ENCODE results near the gene MLN.
A peak's percentile ranks its signal among the peaks of the same experiment; 100 is the strongest.

The MLN gene

DNA sequence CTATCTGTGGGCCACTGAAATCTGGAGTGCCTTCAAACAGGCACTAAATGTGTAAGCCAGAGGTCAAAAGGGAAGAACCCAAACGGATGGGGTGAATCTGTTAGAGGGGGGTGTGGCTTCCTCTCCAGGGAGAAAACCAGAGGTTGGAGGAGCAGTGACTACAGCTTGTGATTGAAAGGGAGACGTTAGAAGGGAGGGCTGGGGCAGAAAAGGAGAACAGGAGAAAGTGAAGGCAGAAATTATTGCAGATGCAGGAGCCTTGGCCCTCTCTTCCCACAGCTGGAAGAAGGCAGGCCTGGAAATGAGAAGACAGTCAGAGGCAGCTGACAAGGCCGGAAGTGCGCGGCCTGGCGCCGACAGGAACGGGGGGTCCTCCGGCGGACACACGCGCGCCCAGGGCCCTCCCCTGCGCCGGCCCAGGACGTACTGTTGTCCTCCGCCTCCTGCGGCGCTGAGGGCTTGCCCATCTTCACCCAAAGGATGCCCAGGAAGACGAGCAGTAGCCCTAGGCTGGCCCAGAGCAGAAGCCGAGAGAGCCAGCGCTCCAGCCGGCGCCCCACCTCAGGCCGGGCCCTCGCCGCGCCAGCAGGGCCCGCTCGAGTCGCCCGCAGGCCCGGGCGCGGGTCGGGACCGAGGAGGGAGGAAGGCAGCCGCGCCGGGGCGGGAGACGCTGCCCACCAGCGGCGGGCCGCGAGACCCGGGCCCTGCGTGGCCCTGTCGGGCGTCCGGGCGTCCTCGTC lies 15.7 kb downstream of the MLN start:
- no peak for DNase-seq

DNA sequence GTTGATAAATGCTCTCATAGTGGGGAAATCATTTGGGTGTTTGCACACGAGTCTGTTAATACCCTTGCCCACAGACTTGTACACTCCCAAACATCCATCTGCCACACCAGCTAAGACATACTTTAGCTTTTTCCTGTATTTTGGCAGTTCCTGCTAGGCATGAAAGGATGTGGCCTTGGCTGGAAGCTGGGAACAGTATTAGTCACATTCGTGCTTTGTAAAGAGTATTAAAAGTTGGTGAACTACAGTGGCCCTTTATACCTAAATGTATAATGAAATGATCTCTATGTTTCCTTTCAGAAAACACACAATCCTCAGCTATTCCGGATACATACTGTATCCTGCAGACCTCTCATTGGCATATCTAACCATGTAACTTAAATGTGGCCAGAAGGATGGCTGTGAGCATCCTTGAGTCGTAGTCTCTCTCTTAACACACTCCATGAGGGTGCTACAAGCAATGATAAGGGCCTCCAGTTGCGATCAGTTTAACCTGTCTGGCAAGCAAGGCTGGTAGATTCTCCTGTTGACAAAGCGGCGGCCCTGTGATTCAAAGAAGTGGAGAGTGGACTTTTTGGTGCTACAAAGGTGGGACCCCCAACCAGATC lies 16.4 kb downstream of the MLN start:
- DNase-seq, result no peak

DNA sequence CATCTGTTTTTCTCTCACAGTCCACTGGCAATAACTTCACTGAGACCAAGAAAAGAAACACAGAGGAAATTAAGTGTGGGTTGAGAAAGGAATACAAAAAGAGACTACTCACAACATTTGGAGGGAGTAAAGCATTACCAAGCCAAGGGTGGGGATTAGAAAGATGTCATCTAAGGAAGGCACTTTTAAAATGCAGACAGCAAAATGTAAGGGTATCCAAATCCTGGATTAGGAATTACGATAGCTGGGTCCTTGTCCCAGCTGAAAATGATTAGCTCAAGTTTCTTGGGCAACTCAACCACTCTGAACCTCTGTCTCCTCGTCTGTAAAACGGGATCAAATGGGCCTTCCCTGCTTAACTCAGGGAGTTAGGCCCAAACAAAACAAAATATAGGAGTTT lies 17.1 kb downstream of the MLN start:
- no peak for DNase-seq

DNA sequence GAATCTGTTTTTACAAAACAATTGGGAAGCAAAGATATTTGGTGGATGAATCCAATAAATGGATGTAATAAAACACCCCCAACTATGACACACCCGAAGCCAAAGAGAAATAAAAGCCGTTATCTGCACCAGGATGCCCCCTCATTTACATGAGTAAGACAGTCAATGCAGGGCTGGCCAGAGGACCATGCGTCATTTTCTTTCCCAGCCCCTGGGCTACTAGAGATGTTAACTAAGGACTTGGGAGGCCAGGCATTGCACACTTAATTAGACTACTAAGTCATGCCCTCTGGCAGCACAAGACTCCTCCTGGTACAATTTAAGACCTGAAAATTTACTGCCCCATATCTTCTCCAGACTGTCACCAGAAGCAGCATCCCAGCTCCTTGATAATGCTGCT lies 18.0 kb downstream of the MLN start:
- no peak for DNase-seq

DNA sequence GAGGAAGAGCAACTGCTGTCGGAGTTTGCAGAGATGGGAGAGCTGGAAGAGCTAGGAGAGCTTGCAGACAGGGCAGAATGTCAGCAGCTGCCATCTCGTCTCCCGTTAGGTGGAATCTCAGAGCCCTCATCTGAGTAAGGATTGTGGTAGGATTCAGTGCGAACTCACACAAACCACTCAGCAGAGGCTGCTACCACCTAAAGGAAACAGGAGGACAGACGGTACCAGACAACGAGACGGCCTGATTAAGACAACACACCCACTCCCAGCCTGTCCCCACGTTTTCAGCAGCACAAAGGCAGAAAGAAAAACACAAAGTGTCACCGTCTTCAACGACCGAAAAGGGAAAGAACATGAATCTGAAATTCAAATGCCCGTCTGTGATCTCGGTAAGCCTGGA lies 19.0 kb downstream of the MLN start:
- DNase-seq, result no peak

DNA sequence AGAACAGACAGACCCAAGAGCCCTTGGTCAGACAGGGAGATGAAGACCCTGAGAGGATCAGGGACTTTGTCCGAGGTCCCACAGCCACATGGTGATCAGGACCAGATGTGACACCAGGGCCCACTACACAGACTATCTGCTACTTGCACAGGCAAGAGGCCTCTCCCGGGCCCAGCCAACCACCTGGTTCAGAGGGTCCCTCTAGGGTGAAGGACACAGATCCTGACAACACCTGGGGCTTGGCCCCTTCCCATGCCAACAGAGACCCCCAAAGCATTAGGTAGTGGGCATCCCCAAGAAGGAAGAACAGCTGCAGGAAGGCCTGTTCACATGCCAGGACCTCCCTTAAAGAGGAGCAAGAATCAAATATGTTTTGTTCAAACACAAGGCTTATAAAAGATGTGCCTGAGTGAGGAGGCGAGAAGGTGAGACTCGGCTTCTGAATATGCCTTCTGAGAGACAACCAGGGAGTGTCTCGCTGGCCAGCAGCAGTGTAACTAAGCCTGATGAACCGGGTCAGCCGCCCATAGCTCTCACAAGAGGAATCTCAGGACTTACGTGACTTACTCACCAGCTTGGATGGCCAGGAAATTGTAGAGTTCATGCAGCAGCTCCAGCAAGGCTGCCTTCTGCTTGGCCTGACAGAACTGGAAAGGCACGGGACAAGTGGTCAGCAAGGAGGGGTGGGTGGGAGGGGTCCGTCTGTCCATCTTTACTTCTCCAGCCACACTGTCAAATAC lies 19.9 kb downstream of the MLN start:
- DNase-seq, result no peak

DNA sequence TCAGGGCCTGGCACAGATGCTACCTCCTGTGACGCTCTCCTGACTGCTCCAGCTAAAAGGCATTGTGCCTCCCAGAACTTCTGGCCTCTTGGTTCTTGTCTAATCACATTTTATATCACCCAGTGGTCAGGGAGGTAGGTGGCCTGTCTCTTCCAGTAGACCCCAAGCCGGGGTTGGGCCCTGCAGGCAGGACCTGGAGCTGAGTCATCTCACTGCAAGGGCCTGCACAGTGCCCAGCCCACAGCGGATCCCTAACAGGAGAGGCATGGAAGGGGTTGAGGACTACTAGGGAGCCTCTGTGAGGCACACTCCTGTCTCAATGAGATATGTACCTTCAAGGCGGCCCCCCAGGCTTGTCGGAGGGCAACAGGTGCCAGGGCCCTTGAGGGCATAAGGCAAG lies 21.2 kb downstream of the MLN start:
- DNase-seq, result no peak

DNA sequence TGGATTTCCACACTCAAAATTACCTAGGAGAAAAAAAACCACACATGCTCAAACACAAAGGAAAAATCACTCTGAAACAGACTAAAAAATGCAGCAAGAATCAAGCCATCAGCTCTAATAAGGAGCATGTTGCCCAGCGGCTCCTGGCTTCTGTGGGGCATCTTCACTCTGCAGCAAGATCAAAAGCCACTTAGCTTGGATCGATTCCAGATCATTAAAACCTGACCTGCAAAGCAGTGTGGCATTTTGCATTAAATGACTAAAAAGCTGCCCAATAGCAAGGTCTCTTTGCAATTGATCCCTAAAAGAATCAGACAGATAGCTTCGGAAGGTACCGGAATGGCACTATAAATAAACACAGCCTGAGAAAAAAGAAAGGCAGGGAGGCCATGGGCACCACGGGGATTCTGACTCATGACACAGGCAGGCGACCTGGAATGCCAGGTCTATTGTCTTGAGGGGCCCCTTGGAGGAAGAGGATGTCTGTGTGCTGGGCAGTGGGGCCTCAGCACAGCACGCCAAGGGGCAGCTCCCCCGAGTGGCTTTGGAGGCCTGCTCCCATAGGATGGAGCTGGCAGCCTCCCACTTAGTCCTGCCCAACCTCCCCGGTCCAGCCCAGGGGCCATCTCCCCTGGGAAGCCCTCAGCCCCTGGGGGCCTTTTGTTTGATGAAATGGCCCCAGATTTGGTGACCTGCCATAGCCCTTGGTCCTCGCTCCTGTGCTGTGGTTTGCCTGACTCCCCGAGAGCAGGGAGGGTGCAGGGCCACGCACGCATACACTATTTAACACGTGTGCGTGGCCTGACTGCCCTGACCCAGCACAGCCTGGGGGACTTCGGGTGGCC lies 22.4 kb downstream of the MLN start:
- no peak for DNase-seq

DNA sequence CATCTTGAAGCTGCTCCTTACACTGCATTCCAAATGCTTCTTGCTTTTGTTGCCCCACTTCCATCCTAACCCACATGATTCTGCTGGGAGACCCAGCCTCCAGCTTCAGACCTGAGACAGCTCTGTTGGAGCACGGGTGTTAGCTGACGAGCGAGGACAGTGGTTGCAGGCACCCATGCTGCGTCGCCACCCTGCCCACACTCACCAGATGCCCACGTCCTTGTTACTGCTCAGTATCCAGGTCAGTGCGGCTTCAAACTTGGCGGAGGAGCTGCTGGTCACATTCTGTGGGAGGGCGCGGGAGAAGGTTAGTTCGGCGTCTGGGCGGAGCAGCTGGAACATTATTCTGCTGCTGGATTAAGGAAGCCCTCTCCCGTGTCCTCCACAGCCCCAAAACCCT lies 23.9 kb downstream of the MLN start:
- no peak for DNase-seq

DNA sequence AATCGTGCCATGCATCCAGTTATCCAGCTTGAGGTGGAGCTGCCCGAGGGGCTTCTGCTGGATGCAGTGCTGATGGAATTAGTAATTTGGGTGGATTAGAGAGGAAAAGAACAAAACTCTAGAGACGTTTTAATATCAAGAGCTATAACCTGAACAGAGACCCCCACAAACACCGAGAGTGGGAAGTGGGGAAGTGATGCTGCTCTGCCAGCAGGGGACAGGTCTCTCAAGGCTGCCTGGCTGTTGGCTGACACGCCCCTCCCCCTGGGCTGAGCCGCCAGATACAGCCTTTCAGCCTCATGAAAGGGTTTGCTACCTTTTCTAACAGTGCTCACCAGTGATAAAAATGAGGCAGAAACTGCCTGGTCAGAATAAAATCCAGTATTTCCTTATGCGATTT lies 24.5 kb downstream of the MLN start:
- no peak for DNase-seq

DNA sequence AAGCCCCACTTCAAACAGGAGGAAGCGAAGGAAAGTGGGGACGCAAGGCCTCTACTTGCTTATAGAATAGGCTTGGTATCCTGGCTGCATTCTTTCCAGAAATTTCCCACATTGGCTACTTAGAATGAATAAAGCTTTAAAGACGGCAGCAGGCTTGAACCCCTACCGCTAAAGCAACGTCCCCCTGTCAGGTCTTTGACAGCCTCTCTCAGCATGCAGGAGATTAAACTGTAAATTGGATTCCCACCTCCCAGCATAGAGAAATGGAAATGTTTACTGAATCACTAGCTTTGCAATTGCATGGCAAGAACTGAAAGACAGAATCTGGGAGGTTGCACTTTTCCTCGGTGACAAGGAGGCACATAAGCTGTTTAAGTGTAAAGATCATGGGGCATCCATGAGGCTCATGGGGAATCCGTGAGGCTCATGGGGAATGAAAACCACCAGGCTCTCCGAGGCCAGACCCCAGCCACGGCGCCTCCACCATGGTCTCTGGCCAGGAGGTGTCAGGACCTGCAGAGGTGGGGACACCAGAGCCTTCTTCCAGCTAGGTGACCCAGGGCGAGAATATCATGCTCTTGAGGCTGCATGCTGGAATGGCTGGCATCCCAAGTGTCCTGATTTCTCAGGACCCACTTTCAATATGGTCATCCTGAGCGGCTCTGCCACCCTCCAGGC lies 25.2 kb downstream of the MLN start:
- DNase-seq, result no peak

DNA sequence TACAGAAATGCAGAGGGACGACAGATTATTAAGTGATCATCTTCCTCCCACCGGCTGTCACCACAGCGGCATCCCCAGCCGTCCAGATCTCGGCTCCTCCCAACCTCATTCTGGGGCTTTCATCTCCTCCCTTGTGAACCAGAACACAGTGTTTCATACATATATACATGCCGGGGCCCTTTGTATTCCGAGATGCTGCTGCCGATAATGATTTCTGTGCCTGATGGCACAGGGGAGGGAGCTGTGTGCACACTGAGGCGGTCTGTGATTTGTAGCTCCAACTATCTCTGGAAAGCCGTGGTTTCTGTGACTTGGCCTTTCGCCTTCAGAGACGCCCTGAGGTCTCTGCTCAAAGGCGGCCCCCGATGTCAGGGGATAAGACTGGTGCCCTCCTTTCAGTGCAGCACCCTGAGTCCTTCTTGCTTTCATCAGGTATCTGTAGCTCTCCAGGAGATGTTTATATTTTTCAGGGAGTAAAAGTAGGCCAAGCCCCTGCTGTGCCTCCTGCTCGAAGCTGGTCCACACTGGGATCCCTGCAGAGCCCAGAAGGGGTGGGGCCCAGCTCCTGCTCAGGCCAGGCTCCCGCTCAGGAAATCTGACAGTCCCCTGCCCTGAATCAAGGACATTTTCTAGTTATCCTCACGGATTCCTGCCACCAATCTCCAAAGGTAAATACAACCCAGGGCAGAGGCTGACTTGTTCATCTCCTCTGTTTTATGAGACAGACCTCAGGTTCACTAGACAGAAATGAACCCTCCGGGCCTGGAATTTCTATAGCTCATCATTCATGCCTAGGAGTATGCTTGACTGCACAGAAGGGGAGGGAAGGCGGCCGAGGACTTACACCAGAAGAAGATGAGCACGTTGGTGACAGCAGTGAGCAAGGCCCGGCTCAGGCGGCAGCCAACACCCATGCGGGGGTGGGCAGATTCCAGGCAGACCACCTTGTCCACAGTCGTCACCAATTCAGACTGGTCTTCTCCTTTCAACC lies 26.1 kb downstream of the MLN start:
- DNase-seq, result no peak

DNA sequence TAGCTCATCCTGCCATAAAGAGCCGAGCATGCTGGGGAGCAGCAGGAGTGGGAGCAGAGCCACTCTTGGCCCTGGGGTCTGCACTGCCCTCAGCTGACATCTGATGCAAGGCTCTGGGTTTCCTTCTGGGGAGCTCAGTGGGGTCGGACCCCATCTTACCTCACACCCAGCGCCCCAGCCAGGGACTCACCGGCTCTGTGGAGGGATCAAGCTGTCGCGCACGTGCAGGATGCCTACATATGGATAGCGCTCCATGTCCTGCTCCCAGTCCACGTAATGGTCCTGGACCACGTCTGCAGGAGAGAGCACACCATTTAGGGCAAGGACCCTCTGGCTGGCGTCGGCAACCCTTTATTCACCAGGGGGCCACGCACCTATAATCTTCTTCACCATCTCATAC lies 27.0 kb downstream of the MLN start:
- no peak for DNase-seq

DNA sequence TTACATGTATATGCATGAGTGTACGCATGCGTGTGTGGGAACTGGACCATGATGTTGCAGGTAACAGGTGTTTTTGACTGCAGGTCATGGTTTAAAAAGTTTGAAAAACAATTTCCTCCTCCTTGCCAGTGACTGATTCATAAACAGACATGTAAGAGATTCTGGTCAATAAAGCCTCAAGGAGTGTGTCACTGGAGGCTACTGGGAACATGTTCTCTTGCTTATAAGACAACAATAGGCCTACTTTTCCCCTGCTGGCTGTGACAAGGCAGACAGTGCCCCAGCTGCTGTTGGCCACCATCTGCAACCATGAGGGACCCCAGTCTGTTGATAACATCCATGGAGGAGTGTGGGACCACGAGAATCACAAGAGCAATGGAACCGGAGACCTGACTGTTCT lies 27.6 kb downstream of the MLN start:
- no peak for DNase-seq

DNA sequence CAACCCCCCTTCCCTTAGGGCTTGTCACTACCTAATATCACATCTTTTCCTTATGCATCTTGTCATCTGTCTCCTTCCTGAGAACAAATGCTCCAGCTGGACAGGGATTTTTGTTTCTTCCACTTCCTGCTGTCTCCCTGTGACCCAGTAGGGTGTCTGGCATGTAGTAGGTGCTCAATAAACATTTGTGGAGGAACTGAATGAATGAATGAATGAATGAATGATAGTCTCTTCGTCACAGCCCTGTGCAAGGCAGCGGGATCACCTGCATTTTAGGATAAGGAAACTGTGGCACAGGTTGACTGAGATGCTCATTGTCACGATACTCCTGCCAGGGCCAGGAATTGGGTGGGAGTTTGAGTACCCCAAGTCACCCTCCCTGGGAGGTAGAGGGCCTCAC lies 29.0 kb downstream of the MLN start:
- DNase-seq, result no peak

DNA sequence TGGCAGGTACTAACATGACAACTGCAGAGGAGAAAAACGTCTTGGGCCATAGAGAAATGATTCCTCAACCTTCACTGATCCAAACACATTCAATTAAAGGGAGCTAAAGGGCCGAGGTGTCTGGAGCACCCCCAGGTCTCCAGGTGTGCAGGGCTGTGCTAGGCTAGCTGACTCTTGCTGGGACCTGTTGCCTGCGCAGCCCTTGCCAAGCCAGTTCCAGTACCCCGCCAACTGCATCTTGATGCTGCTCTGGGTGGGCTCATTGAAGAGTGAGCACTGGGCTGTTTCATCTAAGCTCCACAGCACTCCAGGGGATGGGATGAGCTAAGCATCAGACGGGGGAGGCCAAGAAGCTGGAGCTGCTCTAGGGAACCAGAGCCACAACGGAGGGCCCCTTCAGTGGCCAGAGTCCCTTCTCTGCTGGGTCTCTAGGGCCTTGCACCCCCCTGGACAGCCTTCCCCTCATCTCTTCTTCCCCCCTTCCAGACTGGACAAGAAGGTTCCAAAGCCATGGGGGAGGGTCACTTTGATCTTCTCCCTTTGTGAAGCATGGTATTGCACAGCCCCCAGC lies 30.8 kb downstream of the MLN start:
- no peak for DNase-seq

DNA sequence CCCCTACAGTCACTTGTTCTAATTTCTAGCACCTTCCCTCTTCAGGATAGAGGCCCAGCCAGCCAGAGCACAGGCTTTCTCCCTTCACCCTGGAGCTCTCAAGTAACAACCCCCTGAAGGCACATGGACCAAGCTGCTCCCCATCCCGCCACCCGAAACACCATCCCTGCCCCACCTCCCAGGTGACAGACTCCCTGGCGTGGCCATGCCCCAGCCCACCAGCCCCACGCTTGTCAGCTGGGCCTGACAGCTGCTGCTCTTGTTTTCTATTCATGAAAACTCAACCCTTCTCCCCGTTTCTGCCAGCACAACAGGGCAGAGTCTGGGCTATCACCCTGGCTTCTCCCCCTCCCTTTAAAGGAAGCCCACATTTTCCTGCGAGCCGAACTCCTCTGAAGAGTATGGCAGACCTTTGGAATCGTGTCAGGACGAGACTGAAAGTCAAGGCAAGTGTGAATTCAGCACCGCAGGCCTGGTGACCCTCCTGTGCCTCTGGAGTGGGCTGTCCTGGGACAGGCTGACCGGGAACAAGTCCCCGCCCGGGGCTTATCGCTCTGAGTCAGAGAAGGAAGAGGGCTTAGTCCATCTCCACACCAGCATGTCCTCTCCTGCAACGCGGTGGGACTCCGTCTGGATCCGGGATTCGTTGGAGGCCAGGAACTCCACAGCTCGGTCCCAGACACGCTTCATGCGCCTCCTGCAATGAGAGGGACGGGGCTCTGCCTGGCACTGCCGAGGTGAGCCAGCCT lies 31.5 kb downstream of the MLN start:
- no peak for DNase-seq

DNA sequence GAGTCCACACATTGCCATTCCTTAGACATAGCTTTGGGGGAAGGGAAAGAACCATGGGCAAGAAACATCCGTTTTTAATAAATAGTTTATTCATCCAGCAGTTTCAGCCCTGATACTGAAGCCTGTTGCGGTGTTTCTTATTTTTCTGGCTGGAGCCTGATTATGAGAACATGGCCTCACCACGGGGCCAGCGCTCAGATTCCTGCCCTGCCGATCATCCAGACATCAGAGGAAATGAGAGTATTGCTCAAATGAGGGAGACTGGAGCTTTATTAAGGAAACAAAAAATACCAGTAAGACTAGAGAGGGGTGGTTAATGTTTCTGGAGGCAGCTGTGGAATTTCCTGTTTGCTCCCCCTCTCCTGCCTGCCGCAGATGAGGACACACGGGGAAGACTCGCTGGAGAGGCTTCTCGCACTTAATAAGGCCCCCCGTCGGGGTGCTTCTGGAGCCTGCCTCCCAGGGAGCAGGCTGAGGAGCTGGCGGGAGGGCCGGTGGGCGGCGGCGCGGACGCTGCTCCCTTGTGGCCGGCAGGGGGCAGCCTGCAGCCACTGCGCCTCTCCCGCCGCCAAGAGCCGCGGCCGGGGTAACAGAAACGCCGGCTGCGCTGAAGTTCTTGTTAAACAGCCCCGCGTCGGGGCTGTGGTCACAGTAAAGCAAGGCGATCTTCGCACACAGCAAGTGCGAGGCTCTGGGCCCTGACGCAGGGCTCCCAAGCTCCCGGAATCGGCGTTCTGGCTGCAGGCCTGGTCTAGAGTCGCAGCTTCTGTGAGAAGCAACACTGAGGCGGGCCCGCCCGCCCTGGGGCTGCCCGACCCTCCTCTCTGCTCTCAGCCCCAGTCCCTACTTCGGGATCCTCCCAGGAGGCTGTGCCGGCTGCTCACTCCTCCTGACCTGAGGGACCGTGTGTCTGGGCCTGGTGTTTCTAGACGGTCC lies 32.4 kb downstream of the MLN start:
- peak; percentile 38 for DNase-seq

DNA sequence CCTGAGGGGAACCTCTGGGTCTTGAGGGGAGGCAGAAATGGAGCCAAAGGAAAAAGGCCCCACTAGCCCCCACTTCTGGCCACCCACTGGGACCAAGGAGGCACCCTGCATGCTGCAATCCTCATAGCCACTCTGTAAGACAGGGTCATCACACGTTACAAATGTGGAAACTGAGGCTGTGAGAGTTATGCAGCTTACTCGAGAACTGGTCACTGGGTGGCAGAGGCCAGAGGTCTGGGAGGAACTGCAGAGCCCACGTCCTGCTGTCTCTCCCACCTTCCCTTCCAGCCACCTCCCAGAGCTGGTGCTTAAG lies 33.0 kb downstream of the MLN start:
- no peak for DNase-seq

All from activated T-cell treated with anti-CD3 and anti-CD28 coated beads for 4 hours (primary cell).